ENCODE data around the gene DLG2. TPM values are rescaled to one million over a fixed set of nuclear protein-coding genes. Genes with fewer than 3 reads are reported as not detected.

Gene DLG2
- total and polyA plus RNA-seq, 2 of the 8 experiments (the other 6 are each of a cell fraction or from before 2014, with no cell fraction given), result 1.7 to 14.3 TPM

DNA sequence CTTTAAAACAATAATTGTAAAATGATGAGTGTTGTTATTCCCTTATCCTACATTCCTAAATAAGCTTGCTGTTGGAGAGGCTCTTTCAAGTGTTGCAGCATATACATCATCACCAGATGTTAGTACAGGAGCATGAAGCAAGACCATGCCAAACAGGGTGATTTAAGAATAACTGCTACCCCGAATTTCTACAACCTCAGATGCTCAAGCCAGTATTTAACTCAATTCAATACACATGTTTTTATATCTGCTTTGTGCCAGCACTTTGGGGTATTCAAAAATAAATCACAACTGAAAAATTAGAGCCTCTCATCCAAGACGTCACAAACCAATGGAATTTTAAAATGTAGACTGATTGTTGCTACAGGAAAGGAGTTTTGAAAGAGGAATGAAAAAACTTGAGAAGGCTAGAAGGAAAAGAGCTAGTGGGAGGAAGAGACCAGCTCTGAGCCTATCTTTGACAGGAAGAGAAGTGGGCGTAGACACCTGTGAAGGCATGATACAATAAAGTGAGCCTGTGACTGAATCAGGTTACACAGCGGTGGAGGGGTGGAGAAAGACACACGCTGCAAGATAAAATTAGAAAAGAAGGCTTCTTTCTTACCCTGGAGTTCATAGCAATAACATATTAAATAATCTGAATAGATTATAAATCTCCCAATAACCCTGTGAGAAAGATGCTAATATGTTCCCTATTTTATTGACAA, 95.8 kb downstream of the DLG2 start:
- H2BK20ac ChIP-seq (ENCODE audit: low read length), result 0 out of 2 replicates have a peak overlapping the region, but pooled peaks have one; percentile 34
- H2BK5ac ChIP-seq (ENCODE audit: low read depth, low read length), result no peak overlapping the region
- no peak overlapping the region for H2BK120ac ChIP-seq (replicated peaks; ENCODE audit: low read depth, low read length)
- H3K14ac ChIP-seq (ENCODE audit: insufficient read length), result no peak overlapping the region
- no peak overlapping the region for H3K27ac ChIP-seq (ENCODE audit: low read depth, low read length)
- FAIRE-seq (peak; percentile 68), DNase-seq (ENCODE audit: low read depth in 1 of 2, low spot score in 2 of 2) (no peak)
- ChIA-PET CTCF (ENCODE audit: partially characterized antibody) (interaction anchor here (0.7 kb wide), 1 partner anchor 346 kb away, joined by 3 read pairs; no protein-coding TSS in a partner anchor), POLR2A (ENCODE audit: partially characterized antibody) (no interaction called here)
- H3K27me3 ChIP-seq (replicated peaks in 1 of 4; ENCODE audit: control insufficient read depth in 3 of 4, extremely low read depth in 1 of 4, insufficient read depth in 3 of 4, low read length in 3 of 4), result no peaks in the 10 kb centered on the region
- no peak overlapping the region for H2BK12ac ChIP-seq (ENCODE audit: low read depth, low read length)
- peaks cover 0 to 5% (median 3%) of the 10 kb centered on the region in 4 experiments; a peak in 4 of 7 replicates for H3K4me1 ChIP-seq (replicated peaks in 1 of 4; ENCODE audit: control insufficient read depth in 3 of 4, insufficient read depth in 4 of 4, low read length in 3 of 4)
- no peak overlapping the region for H2AK5ac ChIP-seq (ENCODE audit: low read depth, low read length)
- no peaks in the 10 kb centered on the region for H3K23me2 ChIP-seq (ENCODE audit: low read depth, low read length)
- H2BK15ac ChIP-seq (ENCODE audit: low read length), result no peak overlapping the region
- H3K4me3 ChIP-seq (ENCODE audit: extremely low read depth in 1 of 4, insufficient read depth in 2 of 4, low read depth in 3 of 4, low read length in 4 of 4), result no peak overlapping the region
- TF ChIP-seq RFX5 (IDR thresholded peaks at IDR 0.05; ENCODE audit: borderline replicate concordance, low read depth, low read length), result no peak
- TF ChIP-seq CBX5 (IDR thresholded peaks at IDR 0.05; ENCODE audit: low read depth, low read length), result no peak
- no peak for TF ChIP-seq SP2 (IDR thresholded peaks at IDR 0.05; ENCODE audit: low read length)
- TF ChIP-seq, protein P1, sequence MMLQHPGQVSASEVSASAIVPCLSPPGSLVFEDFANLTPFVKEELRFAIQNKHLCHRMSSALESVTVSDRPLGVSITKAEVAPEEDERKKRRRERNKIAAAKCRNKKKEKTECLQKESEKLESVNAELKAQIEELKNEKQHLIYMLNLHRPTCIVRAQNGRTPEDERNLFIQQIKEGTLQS (IDR thresholded peaks at IDR 0.05; ENCODE audit: insufficient read depth, low read depth, low read length), result no peak
- no peaks in the 10 kb centered on the region for H4K20me1 ChIP-seq (replicated peaks in 1 of 2; ENCODE audit: control insufficient read depth in 1 of 2, insufficient read depth in 2 of 2, low read length in 2 of 2)
- H4K5ac ChIP-seq (ENCODE audit: insufficient read length, low read depth, low read length), result no peak overlapping the region
- H3K79me1 ChIP-seq (ENCODE audit: low read depth, low read length), result no peaks in the 10 kb centered on the region
- no peak overlapping the region for H3K4me2 ChIP-seq (ENCODE audit: insufficient read depth in 1 of 2, low read depth in 2 of 2, low read length in 2 of 2)
- H3K4ac ChIP-seq (replicated peaks; ENCODE audit: insufficient read length, low read depth, low read length), result no peak overlapping the region
- no peak overlapping the region; the same call in 1 of the 2 replicates for H2AFZ ChIP-seq (ENCODE audit: low read length)
- no peaks in the 10 kb centered on the region; a peak in 1 of 8 replicates for H3K36me3 ChIP-seq (ENCODE audit: control insufficient read depth in 2 of 4, insufficient read depth in 4 of 4, low read length in 3 of 4)
- no peak overlapping the region for H4K91ac ChIP-seq (replicated peaks; ENCODE audit: insufficient read length, low read length)
- no peaks in the 10 kb centered on the region for H3K79me2 ChIP-seq (ENCODE audit: control insufficient read depth in 1 of 2, insufficient read depth in 2 of 2, low read length in 2 of 2)
- H3K9me3 ChIP-seq (ENCODE audit: insufficient read depth in 2 of 2, low read depth in 1 of 2, low read length in 1 of 2), result peaks cover under 1 to 6% of the 10 kb centered on the region in 2 experiments; a peak in 3 of 4 replicates
- no peak overlapping the region for H3K18ac ChIP-seq (ENCODE audit: extremely low read depth, low read length)
- H4K8ac ChIP-seq (ENCODE audit: extremely low read depth, insufficient read depth, low read length), result no peak overlapping the region
- no peak overlapping the region for H3K23ac ChIP-seq (ENCODE audit: insufficient read length)
- 65% methylated on average over 5 of the region's 5 CpGs; no CpG with 5 or more reads in 1 of the 2 experiments for WGBS, 2 experiments (ENCODE audit: extremely low coverage in 1 of 2, insufficient coverage in 1 of 2, insufficient read length in 1 of 2, insufficient replicate concordance in 2 of 2, low coverage in 1 of 2, low lambda C conversion rate in 2 of 2, missing lambda C conversion rate in 1 of 2)
- H3K9ac ChIP-seq (replicated peaks in 1 of 4; ENCODE audit: extremely low read depth in 1 of 4, low read depth in 3 of 4, low read length in 3 of 4), result no peak overlapping the region
- H3K56ac ChIP-seq (replicated peaks; ENCODE audit: insufficient read length, low read depth, low read length), result no peak overlapping the region
